Dendritic cell treated with granulocyte-macrophage colony-stimulating factor and Interleukin-4, amounts not matched to agents 40 ng/mL and 50 ng/mL, for 4 days (primary cell): ENCODE results near the gene CLMN.
"Not testable (repeated sequence)": the region's sequence is repeated elsewhere in the genome, so short reads cannot be mapped to it uniquely, and the experiment has no call there.

Experiments used
- H3K27ac Mint-ChIP-seq: one replicate; pipeline ENCODE4 v1.8.0; 2022; ENCODE audit warnings: mild to moderate bottlenecking, mixed read lengths
- H3K27me3 Mint-ChIP-seq: one replicate; pipeline ENCODE4 v1.8.0; 2022; ENCODE audit warnings: mild to moderate bottlenecking, mixed read lengths
- H3K36me3 Mint-ChIP-seq: one replicate; pipeline ENCODE4 v1.8.0; 2022; ENCODE audit warnings: low read depth, mixed read lengths
- H3K4me1 Mint-ChIP-seq: one replicate; pipeline ENCODE4 v1.8.0; 2022; ENCODE audit warnings: low read depth, mixed read lengths
- H3K4me3 Mint-ChIP-seq: one replicate; pipeline ENCODE4 v1.8.0; 2022; ENCODE audit warnings: mild to moderate bottlenecking, moderate library complexity, mixed read lengths
- H3K9me3 Mint-ChIP-seq: one replicate; pipeline ENCODE4 v1.8.0; 2022; ENCODE audit warnings: mixed read lengths
- intact Hi-C: fragments of 100-400 bp; cut with micrococcal nuclease; formaldehyde crosslinking; loops from one replicate; pipeline ENCODE4 v1.15.0; 2022

The CLMN gene

DNA sequence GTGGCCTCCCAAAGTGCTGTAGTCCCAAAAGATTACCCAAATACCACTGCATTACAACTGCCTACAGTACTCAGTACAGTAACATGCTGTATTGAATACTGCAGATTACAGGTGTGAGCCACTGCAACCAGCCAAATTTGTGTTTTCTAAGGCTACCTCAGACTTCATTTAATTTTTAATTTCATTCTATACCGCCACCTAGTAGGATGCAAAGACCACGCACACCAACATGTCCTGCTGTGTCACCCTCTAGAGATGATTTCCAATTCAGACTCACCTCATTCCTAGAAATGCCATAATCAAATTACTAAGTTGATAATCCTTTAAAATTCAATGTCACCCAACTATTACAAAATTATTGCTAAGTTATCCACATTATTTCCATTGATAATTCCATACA, 177.5 kb downstream of the CLMN start:
- intact Hi-C loops, result loop anchor here (2.0 to 5.0 kb wide), 2 partner anchors 15 to 45 kb away; partner anchors contain the start of gene DICER1
- Mint-ChIP-seq H3K4me3 (no peak overlapping the region), H3K36me3 (peaks cover 42% of the 10 kb centered on the region), H3K9me3 (peaks cover 14% of the 10 kb centered on the region), H3K4me1 (peaks cover 46% of the 10 kb centered on the region), H3K27ac (no peak overlapping the region), H3K27me3 (no peaks in the 10 kb centered on the region)

DNA sequence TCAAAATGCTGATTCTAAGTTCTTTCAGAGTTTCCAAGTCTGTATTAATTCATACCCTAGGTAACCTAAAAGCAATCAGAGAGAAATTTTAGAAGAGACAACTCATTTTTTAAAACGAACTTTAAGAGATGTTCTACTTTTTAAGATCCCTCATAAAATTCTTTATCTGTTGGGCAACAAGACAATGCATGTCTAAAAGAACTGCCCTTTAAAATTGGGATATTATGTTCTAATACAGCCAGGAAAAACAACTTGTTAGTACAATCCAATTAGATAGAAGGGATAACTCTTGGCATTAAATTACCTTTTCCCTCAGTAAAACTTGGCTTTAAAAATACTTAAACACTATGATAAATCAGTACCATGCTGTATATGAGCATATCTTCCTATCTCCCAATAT, 178.0 kb downstream of the CLMN start:
- peaks cover 43% of the 10 kb centered on the region for H3K36me3 Mint-ChIP-seq
- H3K27me3 Mint-ChIP-seq, result no peaks in the 10 kb centered on the region
- H3K27ac Mint-ChIP-seq, result no peak overlapping the region
- no peak overlapping the region for H3K4me3 Mint-ChIP-seq
- intact Hi-C loops, result loop anchor here (2.0 to 5.0 kb wide), 2 partner anchors 15 to 46 kb away; partner anchors contain the start of gene DICER1
- peaks cover 45% of the 10 kb centered on the region for H3K4me1 Mint-ChIP-seq
- H3K9me3 Mint-ChIP-seq, result peaks cover 20% of the 10 kb centered on the region

DNA sequence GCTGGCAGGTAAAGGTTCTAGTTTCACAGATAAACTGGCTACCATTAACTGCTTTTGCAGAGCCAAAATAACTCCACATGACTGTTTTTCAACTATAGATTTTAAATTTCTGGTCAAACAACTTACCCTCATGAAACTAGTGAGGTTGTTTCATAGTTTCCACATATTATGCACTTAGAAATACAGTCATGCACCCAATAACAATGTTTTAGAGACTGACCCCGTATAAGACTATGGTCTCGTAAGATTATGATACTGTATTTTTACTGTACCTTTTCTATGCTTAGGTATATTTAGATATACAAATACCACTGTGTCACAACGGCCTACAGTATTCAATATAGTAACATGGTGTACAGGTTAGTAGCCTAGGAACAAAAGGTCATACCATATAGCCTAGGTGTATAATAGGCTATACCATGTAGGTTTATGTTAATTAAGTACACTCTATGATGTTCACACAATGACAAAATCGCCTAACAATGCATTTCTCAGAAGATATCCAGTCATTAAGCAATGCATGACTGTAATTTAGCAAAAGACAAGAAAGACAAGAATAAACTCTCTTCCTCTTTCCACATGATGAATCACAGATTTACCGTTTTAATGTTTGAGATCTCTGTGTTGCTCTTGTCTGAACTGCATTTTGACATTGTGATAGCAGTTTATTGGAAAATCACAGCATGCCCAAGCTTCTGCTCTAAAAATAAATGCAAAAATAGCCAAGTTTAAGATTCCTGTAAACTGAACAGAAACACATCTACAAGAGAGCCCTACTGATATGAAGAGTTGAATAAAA, 179.4 kb downstream of the CLMN start:
- Mint-ChIP-seq H3K4me3 (no peak overlapping the region), H3K9me3 (peaks cover 20% of the 10 kb centered on the region), H3K27ac (peak overlapping the region; percentile 62), H3K4me1 (peaks cover 37% of the 10 kb centered on the region), H3K27me3 (no peaks in the 10 kb centered on the region), H3K36me3 (peaks cover 39% of the 10 kb centered on the region)
- intact Hi-C loops, result loop anchor here (5.0 kb wide), 1 partner anchor 47 kb away; no protein-coding TSS in a partner anchor

DNA sequence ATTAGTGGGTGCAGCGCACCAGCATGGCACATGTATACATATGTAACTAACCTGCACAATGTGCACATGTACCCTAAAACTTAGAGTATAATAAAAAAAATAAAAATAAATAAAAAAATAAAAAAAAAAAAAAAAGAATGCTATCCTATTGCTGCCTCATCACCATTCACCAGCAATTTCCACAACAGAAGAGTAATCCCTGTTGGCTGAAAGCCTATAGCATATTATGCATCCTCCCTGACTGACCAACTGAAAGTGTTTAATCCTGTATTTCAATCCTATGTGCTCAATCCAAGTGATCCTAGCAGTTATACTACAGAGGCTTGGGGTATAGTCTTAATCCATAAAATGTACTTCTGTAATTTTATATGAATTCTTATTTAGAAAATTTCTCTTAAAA, 180.8 kb downstream of the CLMN start:
- intact Hi-C loops, result no loop called here
- H3K36me3 Mint-ChIP-seq, result peaks cover 39% of the 10 kb centered on the region
- H3K9me3 Mint-ChIP-seq, result peaks cover 12% of the 10 kb centered on the region
- H3K4me3 Mint-ChIP-seq, result no peak overlapping the region
- H3K27ac Mint-ChIP-seq, result no peak overlapping the region
- H3K4me1 Mint-ChIP-seq, result peaks cover 40% of the 10 kb centered on the region
- H3K27me3 Mint-ChIP-seq, result no peaks in the 10 kb centered on the region

DNA sequence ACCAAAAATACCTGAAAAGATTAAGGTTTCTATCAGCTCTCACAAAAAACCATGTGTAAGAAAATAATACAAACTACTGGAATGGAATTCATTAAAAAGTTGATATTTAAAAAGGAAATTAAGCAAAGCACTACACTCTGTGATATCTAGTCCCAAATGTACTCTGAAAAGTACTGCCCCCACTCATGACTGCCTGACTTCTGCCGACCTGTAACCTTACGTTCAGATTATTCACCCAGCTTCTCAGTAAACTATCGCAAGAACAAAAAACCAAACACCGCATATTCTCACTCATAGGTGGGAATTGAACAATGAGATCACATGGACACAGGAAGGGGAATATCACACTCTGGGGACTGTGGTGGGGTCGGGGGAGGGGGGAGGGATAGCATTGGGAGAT, 181.3 kb downstream of the CLMN start:
- H3K4me3 Mint-ChIP-seq, H3K27ac Mint-ChIP-seq, intact Hi-C loops, H3K27me3 Mint-ChIP-seq: not testable (repeated sequence)
- Mint-ChIP-seq H3K9me3 (peaks cover 12% of the 10 kb centered on the region), H3K4me1 (peaks cover 39% of the 10 kb centered on the region), H3K36me3 (peaks cover 40% of the 10 kb centered on the region)

DNA sequence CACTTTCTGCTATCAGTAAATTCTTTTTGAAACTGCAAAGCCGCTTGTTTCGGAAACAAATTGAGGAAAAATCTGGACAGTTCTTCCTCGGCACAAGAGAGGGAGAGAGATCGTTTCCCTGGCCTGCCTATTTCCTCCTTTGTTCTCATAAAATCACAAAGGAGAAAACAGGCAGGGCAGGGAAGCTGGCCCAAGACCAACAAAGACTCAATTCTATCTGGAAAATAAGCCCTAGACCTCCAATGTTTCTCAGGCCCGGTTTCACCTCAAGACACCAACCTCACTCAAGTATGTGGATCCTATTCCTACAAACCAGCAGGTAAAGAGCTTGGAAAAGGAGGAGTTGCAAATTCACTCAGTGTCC, 181.9 kb downstream of the CLMN start:
- Mint-ChIP-seq H3K27ac (peak overlapping the region; percentile 60), H3K36me3 (peaks cover 46% of the 10 kb centered on the region), H3K4me3 (no peak overlapping the region), H3K9me3 (peaks cover 12% of the 10 kb centered on the region), H3K27me3 (no peaks in the 10 kb centered on the region), H3K4me1 (peaks cover 32% of the 10 kb centered on the region)
- intact Hi-C loops, result no loop called here

DNA sequence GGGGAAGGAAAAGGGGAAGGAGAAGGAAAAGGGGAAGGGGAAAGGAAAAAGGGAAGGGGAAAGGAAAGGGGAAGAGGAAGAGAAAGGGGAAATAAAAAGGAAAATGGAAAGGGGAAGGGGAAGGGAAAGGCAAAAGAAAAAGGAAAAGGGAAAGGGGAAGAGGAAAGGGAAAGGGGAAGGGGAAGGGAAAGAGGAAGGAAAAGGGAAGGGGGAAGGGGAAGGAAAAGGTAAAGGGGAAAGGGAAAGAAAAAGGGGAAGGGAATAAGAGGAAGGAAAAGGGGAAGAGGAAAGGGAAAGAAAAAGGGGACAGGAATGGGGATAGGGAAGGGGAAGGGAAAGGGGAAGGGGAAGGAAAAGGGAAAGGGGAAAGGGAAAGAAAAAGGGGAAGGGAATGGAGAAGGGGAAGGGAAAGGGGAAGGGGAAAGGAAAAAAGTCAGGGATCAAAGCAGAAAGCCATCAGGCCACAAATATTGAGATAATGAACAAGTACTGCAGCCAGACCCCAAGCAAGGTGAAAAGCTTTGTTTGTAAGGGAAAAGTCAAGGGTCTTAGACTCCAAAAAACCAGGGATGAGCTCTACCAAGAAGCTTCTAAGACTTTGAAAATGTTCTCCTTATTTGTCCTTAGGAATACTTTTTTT, 182.4 kb downstream of the CLMN start:
- Mint-ChIP-seq H3K27ac (peak overlapping the region; percentile 60), H3K36me3 (peaks cover 51% of the 10 kb centered on the region), H3K9me3 (peaks cover 12% of the 10 kb centered on the region), H3K4me1 (peaks cover 27% of the 10 kb centered on the region), H3K4me3 (no peak overlapping the region), H3K27me3 (no peaks in the 10 kb centered on the region)
- intact Hi-C loops, result no loop called here

DNA sequence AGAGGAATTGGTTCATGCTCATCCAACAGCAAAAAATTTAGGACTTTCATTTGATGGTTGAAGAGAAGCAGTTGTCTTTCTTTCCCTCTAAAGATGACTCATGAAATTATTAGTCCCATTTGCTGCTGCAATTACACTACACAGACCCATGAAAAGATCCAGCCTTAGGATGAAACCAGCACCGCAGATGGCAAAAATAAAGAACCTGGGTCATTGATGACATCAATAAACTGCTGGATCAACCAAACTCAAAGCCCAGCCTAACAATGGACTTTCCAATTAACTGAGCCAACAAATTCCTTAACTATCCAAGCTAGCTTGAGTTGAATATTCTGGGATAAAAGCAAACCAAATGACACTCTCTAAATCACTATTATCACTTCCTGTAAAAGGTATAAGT, 183.1 kb downstream of the CLMN start:
- H3K36me3 Mint-ChIP-seq, result peaks cover 58% of the 10 kb centered on the region
- intact Hi-C loops, result no loop called here
- peaks cover 24% of the 10 kb centered on the region for H3K4me1 Mint-ChIP-seq
- peak overlapping the region; percentile 60 for H3K27ac Mint-ChIP-seq
- no peaks in the 10 kb centered on the region for H3K27me3 Mint-ChIP-seq
- no peak overlapping the region for H3K4me3 Mint-ChIP-seq
- peaks cover 12% of the 10 kb centered on the region for H3K9me3 Mint-ChIP-seq

DNA sequence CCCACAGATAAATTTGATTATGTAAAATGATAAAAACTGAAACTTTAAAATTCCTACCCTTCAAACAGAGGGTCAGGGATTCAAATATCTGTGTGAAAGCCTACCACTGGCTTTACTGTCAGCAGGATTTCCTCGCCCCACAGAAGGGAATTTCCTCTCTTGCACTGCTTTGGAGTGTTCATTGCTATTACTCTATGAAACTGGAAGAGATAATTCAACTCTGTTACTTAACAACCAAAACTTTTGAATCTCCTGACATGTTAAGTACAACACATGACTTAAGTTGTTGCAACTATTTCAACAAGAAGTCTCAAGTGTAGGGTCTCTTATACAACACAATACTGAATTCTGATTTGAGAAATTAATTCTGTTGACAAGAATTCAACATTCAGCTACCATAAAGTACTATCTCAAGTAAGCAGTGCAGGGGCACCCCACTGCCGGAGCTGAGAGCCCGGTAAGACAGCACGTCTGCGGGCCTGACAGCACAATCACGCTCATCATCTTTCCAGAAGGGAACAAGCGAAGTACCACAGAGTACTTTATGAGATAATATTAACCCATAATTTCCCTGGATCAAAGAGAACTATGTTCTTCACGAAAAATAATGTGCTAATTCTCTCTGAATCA, 185.3 kb downstream of the CLMN start:
- H3K27me3 Mint-ChIP-seq, result no peaks in the 10 kb centered on the region
- peak overlapping the region; percentile 58 for H3K27ac Mint-ChIP-seq
- H3K9me3 Mint-ChIP-seq, result peaks cover 12% of the 10 kb centered on the region
- H3K36me3 Mint-ChIP-seq, result peaks cover 76% of the 10 kb centered on the region
- peaks cover 17% of the 10 kb centered on the region for H3K4me1 Mint-ChIP-seq
- H3K4me3 Mint-ChIP-seq, result no peak overlapping the region
- intact Hi-C loops, result no loop called here

DNA sequence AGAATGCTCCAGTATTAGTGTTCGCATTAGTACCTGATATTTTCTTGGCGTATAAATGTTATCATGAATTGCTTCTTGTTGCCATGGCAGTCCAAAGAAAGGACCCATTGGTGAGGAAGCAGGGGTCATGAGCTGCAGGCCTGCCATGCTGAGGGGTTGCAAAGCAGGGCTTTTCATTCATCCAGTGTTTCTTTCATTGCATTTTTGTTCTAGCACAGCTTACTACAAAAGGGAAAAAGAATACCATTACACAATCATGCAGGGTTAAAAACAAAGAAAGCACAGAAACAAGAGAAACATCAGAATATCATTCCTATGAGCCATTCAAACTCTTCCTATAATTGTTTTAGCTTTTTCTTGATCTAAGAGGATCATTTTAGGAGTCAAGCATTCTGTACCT, 186.4 kb downstream of the CLMN start:
- Mint-ChIP-seq H3K4me1 (peaks cover 20% of the 10 kb centered on the region), H3K36me3 (peaks cover 77% of the 10 kb centered on the region), H3K27ac (no peak overlapping the region), H3K9me3 (peaks cover 12% of the 10 kb centered on the region), H3K27me3 (no peaks in the 10 kb centered on the region), H3K4me3 (no peak overlapping the region)
- intact Hi-C loops, result no loop called here

DNA sequence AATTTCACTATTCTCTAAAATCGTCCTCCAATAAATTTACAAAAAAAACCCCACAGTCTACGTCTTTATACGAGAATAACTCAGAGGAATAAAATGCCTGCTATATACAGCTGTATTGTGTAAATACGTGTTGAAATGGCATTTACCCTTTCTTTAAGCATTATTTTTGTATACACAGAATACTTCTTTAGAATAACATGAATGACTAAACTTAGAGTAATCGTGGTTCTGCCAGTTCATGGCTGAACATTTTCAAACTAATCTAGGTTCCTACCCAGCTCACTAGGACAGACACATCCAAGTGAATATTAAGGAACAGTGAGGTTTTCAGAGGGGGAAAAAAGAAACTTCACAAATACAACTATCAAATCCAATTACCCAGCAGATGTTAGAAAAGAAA, 186.9 kb downstream of the CLMN start:
- H3K27me3 Mint-ChIP-seq, result no peaks in the 10 kb centered on the region
- intact Hi-C loops, result no loop called here
- no peak overlapping the region for H3K4me3 Mint-ChIP-seq
- no peak overlapping the region for H3K27ac Mint-ChIP-seq
- H3K4me1 Mint-ChIP-seq, result peaks cover 23% of the 10 kb centered on the region
- H3K36me3 Mint-ChIP-seq, result peaks cover 78% of the 10 kb centered on the region
- H3K9me3 Mint-ChIP-seq, result peaks cover 12% of the 10 kb centered on the region
